IMR-90 (cell line): ENCODE measurements around the gene COG8. TPM values are rescaled to one million over a fixed set of nuclear protein-coding genes. Genes with fewer than 3 reads are reported as not detected.

Experiments
- ATAC-seq: fragments of 200-7000 bp; cut with Tn5 transposase; 2 replicates; pipeline ENCODE4 v1.9.1; 2020; ENCODE audit warnings: low read depth, mild to moderate bottlenecking, moderate library complexity
- BruUV-seq: library from RNA; stranded (reverse); fragments of 400-500 nt; replicated peaks from 2 replicates; lab custom pipeline; 2021; lab: Mats Ljungman, UMichigan
- CTCF ChIA-PET: fragments of 300-600 bp; formaldehyde crosslinking; extraction: SDS; loops from one replicate; lab custom pipeline; 2021; ENCODE audit warnings: antibody characterized with exemption; lab: Yijun Ruan, JAX
- POLR2A ChIA-PET: fragments of 300-600 bp; sonication (Branson Sonifier 250); formaldehyde crosslinking; loops from one replicate; lab custom pipeline; 2022; ENCODE audit warnings: antibody characterized with exemption; ENCODE audit not compliant: unreplicated experiment; lab: Charles Lee
- DNase-seq: peaks from one replicate; pipeline ENCODE4 v3.0.0; 2013
- H2AFZ ChIP-seq: replicated peaks from 2 replicates; pipeline ENCODE3; 2013; ENCODE audit warnings: low read length, mild to moderate bottlenecking; ENCODE audit not compliant: poor library complexity
- H2AK5ac ChIP-seq: 2 replicates; pipeline ENCODE4 v1.6.1; 2013; ENCODE audit warnings: low read depth, low read length, inconsistent platforms
- H2AK9ac ChIP-seq: replicated peaks from 2 replicates; pipeline ENCODE3; 2013; ENCODE audit warnings: mild to moderate bottlenecking, low read depth, low read length, moderate library complexity; ENCODE audit not compliant: poor library complexity
- H2BK120ac ChIP-seq: 2 replicates; pipeline ENCODE4 v1.6.1; 2013; ENCODE audit warnings: low read depth, low read length, inconsistent platforms
- H2BK15ac ChIP-seq: 3 replicates; pipeline ENCODE4 v1.6.1; 2013; ENCODE audit warnings: low read depth, low read length, inconsistent platforms
- H2BK20ac ChIP-seq: 2 replicates; pipeline ENCODE4 v1.6.1; 2013; ENCODE audit warnings: low read depth, mild to moderate bottlenecking, inconsistent platforms, low read length, moderate library complexity
- H2BK5ac ChIP-seq: 2 replicates; pipeline ENCODE4 v1.6.1; 2013; ENCODE audit warnings: mild to moderate bottlenecking, low read depth, low read length, inconsistent platforms; ENCODE audit not compliant: poor library complexity, severe bottlenecking
- H3K14ac ChIP-seq: replicated peaks from 2 replicates; pipeline ENCODE4 v1.6.1; 2013; ENCODE audit warnings: low read depth, low read length, inconsistent platforms
- H3K18ac ChIP-seq: 2 replicates; pipeline ENCODE4 v1.6.1; 2013; ENCODE audit warnings: low read depth, low read length, control low read depth
- H3K23ac ChIP-seq: 2 replicates; pipeline ENCODE4 v1.6.1; 2013; ENCODE audit warnings: low read depth, low read length, inconsistent platforms
- H3K27ac ChIP-seq: 2 replicates; pipeline ENCODE4 v1.5.1; 2013; ENCODE audit warnings: mild to moderate bottlenecking, control low read depth, low read length; ENCODE audit not compliant: insufficient read depth
- H3K27me3 ChIP-seq: 2 replicates; pipeline ENCODE4 v1.6.1; 2013; ENCODE audit warnings: low read length; ENCODE audit not compliant: control insufficient read depth, insufficient read depth
- H3K36me3 ChIP-seq: 2 replicates; pipeline ENCODE4 v1.6.1; 2013; ENCODE audit warnings: low read length, mixed read lengths; ENCODE audit not compliant: control insufficient read depth, insufficient read depth
- H3K4ac ChIP-seq: 2 replicates; pipeline ENCODE4 v1.6.1; 2013; ENCODE audit warnings: low read depth, low read length, inconsistent platforms
- H3K4me1 ChIP-seq: 2 replicates; pipeline ENCODE4 v1.6.1; 2013; ENCODE audit warnings: low read length, mixed read lengths; ENCODE audit not compliant: control insufficient read depth, insufficient read depth
- H3K4me2 ChIP-seq: 2 replicates; pipeline ENCODE4 v1.6.1; 2013; ENCODE audit warnings: low read depth, mild to moderate bottlenecking, control low read depth, low read length, moderate library complexity
- H3K4me3 ChIP-seq: 2 replicates; pipeline ENCODE4 v1.5.1; 2013; ENCODE audit warnings: low read depth, mild to moderate bottlenecking, control low read depth, low read length, moderate library complexity; ENCODE audit not compliant: insufficient read depth
- H3K56ac ChIP-seq: 2 replicates; pipeline ENCODE4 v1.6.1; 2013; ENCODE audit warnings: low read length, inconsistent platforms; ENCODE audit not compliant: insufficient read depth; ENCODE audit errors: extremely low read depth
- H3K79me1 ChIP-seq, 2 experiments: 2 replicates each; pipeline ENCODE4 v1.6.1; 2013; ENCODE audit warnings: low read length in 2 of 2, inconsistent platforms in 1 of 2, low read depth in 1 of 2
- H3K9ac ChIP-seq: 2 replicates; pipeline ENCODE4 v1.6.1; 2013; ENCODE audit warnings: low read depth, low read length, control low read depth
- H3K9me1 ChIP-seq: 2 replicates; pipeline ENCODE4 v1.6.1; 2013; ENCODE audit warnings: low read length, inconsistent platforms; ENCODE audit not compliant: insufficient read depth
- H3K9me3 ChIP-seq: 2 replicates; pipeline ENCODE4 v1.6.1; 2013; ENCODE audit warnings: low read length; ENCODE audit not compliant: control insufficient read depth, insufficient read depth
- H4K20me1 ChIP-seq: 2 replicates; pipeline ENCODE4 v1.6.1; 2013; ENCODE audit warnings: low read length, inconsistent platforms; ENCODE audit not compliant: insufficient read depth
- H4K5ac ChIP-seq: 2 replicates; pipeline ENCODE4 v1.6.1; 2013; ENCODE audit warnings: mild to moderate bottlenecking, low read depth, low read length, control low read depth
- H4K8ac ChIP-seq, 2 experiments: 2 replicates each; pipeline ENCODE4 v1.6.1; 2013; ENCODE audit warnings: low read depth in 2 of 2, low read length in 2 of 2, control low read depth in 1 of 2, inconsistent platforms in 1 of 2
- H4K91ac ChIP-seq: 2 replicates; pipeline ENCODE4 v1.6.1; 2013; ENCODE audit warnings: low read depth, low read length, inconsistent platforms; ENCODE audit not compliant: insufficient read depth
- CEBPB ChIP-seq: IDR thresholded peaks from 2 replicates; pipeline ENCODE4 v1.6.1; 2012; ENCODE audit warnings: low read depth, low read length, improper control_type of control experiment
- CTCF ChIP-seq: conservative IDR thresholded peaks from 2 replicates; pipeline ENCODE4 v1.5.1; 2012; ENCODE audit warnings: mild to moderate bottlenecking, low read depth, low read length, improper control_type of control experiment
- ELK1 ChIP-seq: fragments of 150-350 bp; IDR thresholded peaks from 2 replicates; pipeline ENCODE4 v1.6.1; 2016; ENCODE audit warnings: low read depth, mild to moderate bottlenecking, low read length, moderate library complexity, borderline replicate concordance
- FOS ChIP-seq: fragments of 150-350 bp; IDR thresholded peaks from 2 replicates; pipeline ENCODE4 v1.6.1; 2016; ENCODE audit warnings: low read depth, low read length
- MAFK ChIP-seq: IDR thresholded peaks from 2 replicates; pipeline ENCODE4 v1.6.1; 2012; ENCODE audit warnings: low read depth, low read length, improper control_type of control experiment
- RAD21 ChIP-seq: IDR thresholded peaks from 2 replicates; pipeline ENCODE4 v1.6.1; 2012; ENCODE audit warnings: low read length, improper control_type of control experiment
- WGBS, 2 experiments: methylation state at CpG; one replicate each; pipeline versions ENCODE4 v1.1.5 to v1.1.7; 2013; ENCODE audit warnings: missing lambda C conversion rate in 2 of 2; ENCODE audit not compliant: insufficient read length in 1 of 2; ENCODE audit errors: extremely low coverage in 2 of 2; 5-methylcytosine and 5-hydroxymethylcytosine counted together
- dilution Hi-C: fragments of 300-500 bp; cut with HindIII; formaldehyde crosslinking; loops from one replicate; pipeline ENCODE4 v1.14.3; 2018; ENCODE audit warnings: low sequenced_read_pairs; ENCODE audit not compliant: unreplicated experiment
- in situ Hi-C: fragments of 300-500 bp; cut with MboI; formaldehyde crosslinking; loops from 3 replicates; pipeline ENCODE4 v1.14.3; 2019; ENCODE audit warnings: low sequenced_read_pairs, inconsistent platforms, mixed read lengths
- intact Hi-C: fragments of 100-400 bp; cut with micrococcal nuclease; formaldehyde crosslinking; loops from 2 replicates; pipeline ENCODE4 v1.10.0; 2022
- polyA plus RNA-seq, 3 experiments: library from polyadenylated mRNA; depleted of rRNA; stranded (reverse); fragments of >200 nt; gene quantifications; 2 replicates each; pipeline ENCODE4 v1.2.3, GENCODE V29; 2012; ENCODE audit warnings: low replicate concordance in 1 of 3
- total RNA-seq: library from RNA; depleted of rRNA; stranded (reverse); fragments of >200 nt; gene quantifications from 2 replicates; pipeline ENCODE4 v1.2.3, GENCODE V29; 2012

Gene COG8
- total and polyA plus RNA-seq, 2 of the 4 experiments (the other 2 are of a cell fraction): 23.4 to 26.2 TPM

- Histone ChIP-seq H3K4me2 (no peak overlapping the region), H3K23ac (no peak overlapping the region), H2BK120ac (no peak overlapping the region), H2AK5ac (no peak overlapping the region), H3K4me3 (no peak overlapping the region), H3K56ac (no peak overlapping the region), H2AK9ac (no peak overlapping the region), H2BK5ac (no peak overlapping the region), H3K9me1 (peaks cover 3% of the 10 kb centered on the region; the same call in 1 of the 2 replicates), H3K4me1 (peaks cover 2% of the 10 kb centered on the region; the same call in 1 of the 2 replicates), H3K18ac (no peak overlapping the region), H3K9ac (no peak overlapping the region), H3K27ac (no peak overlapping the region), H3K4ac (no peak overlapping the region), H3K14ac (no peak overlapping the region), H4K5ac (no peak overlapping the region), H4K91ac (no peak overlapping the region), H3K36me3 (peaks cover 15% of the 10 kb centered on the region), H2AFZ (no peak overlapping the region), H2BK15ac (no peak overlapping the region), H2BK20ac (no peak overlapping the region), H4K8ac (no peak overlapping the region), H3K27me3 (no peaks in the 10 kb centered on the region), H4K20me1 (no peaks in the 10 kb centered on the region), H3K9me3 (no peaks in the 10 kb centered on the region), H3K79me1 (peaks cover 6 to 15% of the 10 kb centered on the region in 2 experiments; a peak in 3 of 4 replicates)
- TF ChIP-seq RAD21: no peak
- TF ChIP-seq CEBPB: no peak
- TF ChIP-seq CTCF: no peak
- no peak for TF ChIP-seq MAFK
- TF ChIP-seq FOS: no peak
- TF ChIP-seq ELK1: no peak
- dilution Hi-C loops (no loop called here), in situ Hi-C loops (no loop called here), intact Hi-C loops (no loop called here)
- no CpG with 5 or more reads among the region's 4 CpGs for WGBS, 2 experiments
- DNase-seq (no peak), ATAC-seq (no peak)
- ChIA-PET POLR2A (no interaction called here), CTCF (no interaction called here)
- BruUV-seq: no TSS peak
Observed at GRCh38 chr16:69345923-69346322, 6.6 kb upstream of the COG8 start.
